SU-DHL-6 (cell line): ENCODE results near the gene PC.

Experiments
- CTCF ChIP-seq: fragments of 200-600 bp; sonication (generic); IDR thresholded peaks from one replicate; pipeline ENCODE4 v1.5.1; 2017; ENCODE audit warnings: antibody characterized with exemption, mild to moderate bottlenecking, low read length, moderate library complexity; ENCODE audit not compliant: insufficient read depth, poor library complexity, severe bottlenecking
- EZH2phosphoT487 ChIP-seq: fragments of 200-600 bp; sonication (generic), shearing (Covaris generic); conservative IDR thresholded peaks from 2 replicates; pipeline ENCODE4 v1.6.1; 2018; ENCODE audit warnings: mild to moderate bottlenecking, antibody characterized with exemption, low read length, moderate library complexity, mixed read lengths

- no peak for TF ChIP-seq CTCF
- TF ChIP-seq EZH2phosphoT487: no peak
These were observed 48.9 kb upstream of the PC start for GRCh38 chr11:67007126-67007525.
